Fibroblast of the aortic adventitia (primary cell): ENCODE data around the gene MAP3K7CL. TPM values are rescaled to one million over a fixed set of nuclear protein-coding genes. Genes with fewer than 3 reads are reported as not detected.
A peak's percentile ranks its signal among the peaks of the same experiment; 100 is the strongest.

Experiments used
- DNase-seq: peaks from one replicate; pipeline ENCODE4 v3.0.0-alpha.2; 2010; ENCODE audit warnings: low read depth
- H3K4me3 ChIP-seq: 2 replicates; pipeline ENCODE4 v1.5.1; 2011; ENCODE audit warnings: low read depth, mild to moderate bottlenecking, control low read depth, low read length, moderate library complexity
- CTCF ChIP-seq: IDR thresholded peaks from 2 replicates; pipeline ENCODE4 v1.5.1; 2011; ENCODE audit warnings: mild to moderate bottlenecking, low read length, control low read depth, inconsistent platforms; ENCODE audit not compliant: insufficient read depth
- total RNA-seq: library from RNA; depleted of rRNA; stranded (reverse); fragments of >200 nt; gene quantifications from 2 replicates; pipeline ENCODE4 v1.2.3, GENCODE V29; 2012; ENCODE audit warnings: low replicate concordance

MAP3K7CL gene
- total RNA-seq, 1 donor, result 18.7 TPM

GRCh38 chr21:29174607-29175013 is 44.2 kb downstream of the MAP3K7CL start:
- peak; percentile 56 for DNase-seq
- peak overlapping the region; percentile 26 for H3K4me3 ChIP-seq

GRCh38 chr21:29175408-29176134 is 45.1 kb downstream of the MAP3K7CL start:
- DNase-seq, result peak; percentile 49
- no peak for TF ChIP-seq CTCF
- no peak overlapping the region for H3K4me3 ChIP-seq

More at GRCh38 chr21:29174607-29175013, 44.2 kb downstream of the MAP3K7CL start:
- no peak for TF ChIP-seq CTCF

- no peak for TF ChIP-seq CTCF
- DNase-seq, result no peak
- H3K4me3 ChIP-seq, result no peak overlapping the region
Observed at GRCh38 chr21:29176471-29177120, 46.2 kb downstream of the MAP3K7CL start.

- no peak overlapping the region for H3K4me3 ChIP-seq
- no peak for TF ChIP-seq CTCF
- no peak for DNase-seq
Observed at GRCh38 chr21:29177800-29178199, 47.4 kb downstream of the MAP3K7CL start.

GRCh38 chr21:29178926-29179325 is 48.5 kb downstream of the MAP3K7CL start:
- no peak overlapping the region for H3K4me3 ChIP-seq
- TF ChIP-seq CTCF, result no peak
- no peak for DNase-seq

GRCh38 chr21:29179503-29179902 is 49.1 kb downstream of the MAP3K7CL start:
- DNase-seq, result no peak
- H3K4me3 ChIP-seq, result no peak overlapping the region
- no peak for TF ChIP-seq CTCF
